HG03457 (cell line): ENCODE measurements around the gene SLC22A23.

Source experiments
- ATAC-seq: cut with Tn5 transposase; IDR thresholded peaks from one replicate; pipeline ENCODE4 v1.9.1; 2021; ENCODE audit warnings: moderate number of reproducible peaks; ENCODE audit not compliant: unreplicated experiment

Gene SLC22A23

GRCh38 chr6:3355358-3356055 lies 101.3 kb downstream of the SLC22A23 start:
- ATAC-seq, result no peak

DNA sequence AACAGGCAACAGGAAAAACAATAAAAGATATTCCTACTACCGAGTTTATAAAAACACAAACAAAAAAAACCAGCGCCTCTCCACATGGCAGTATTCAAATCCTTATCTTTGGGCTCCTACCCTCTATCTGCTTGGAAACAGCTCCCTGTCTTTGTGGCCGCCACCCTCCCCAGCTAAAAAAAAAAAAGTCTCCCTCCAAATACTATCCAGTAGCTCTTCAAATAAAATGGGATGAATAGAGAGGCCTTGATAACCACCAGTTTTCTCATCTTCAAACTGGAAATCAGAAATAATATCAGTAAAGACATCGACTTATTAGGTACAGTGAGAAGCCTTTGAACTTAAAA lies 101.9 kb downstream of the SLC22A23 start:
- no peak for ATAC-seq

DNA sequence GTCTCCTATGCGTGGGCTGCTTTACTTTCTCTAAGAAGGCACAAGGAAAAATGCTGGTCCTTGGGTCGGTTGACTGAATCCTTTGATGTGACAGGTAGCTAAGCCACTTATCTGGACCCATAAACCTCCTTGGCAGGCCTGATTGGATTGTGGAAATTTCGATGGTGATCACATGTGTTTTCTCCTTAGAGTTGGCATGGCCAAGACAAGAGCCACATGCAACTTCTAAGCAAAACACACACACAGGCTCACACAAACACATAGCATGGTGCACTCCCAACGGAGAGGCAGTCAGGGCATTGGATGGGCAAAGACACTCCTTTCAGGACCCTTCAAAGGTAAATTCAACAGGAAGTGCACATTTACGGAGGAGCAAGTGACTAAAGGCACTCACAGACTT lies 102.9 kb downstream of the SLC22A23 start:
- ATAC-seq, result no peak

- no peak for ATAC-seq
These were observed 103.5 kb downstream of the SLC22A23 start for GRCh38 chr6:3353213-3353903.

- ATAC-seq, result no peak
These were observed 104.2 kb downstream of the SLC22A23 start for GRCh38 chr6:3352678-3353077.

- no peak for ATAC-seq
These were observed 104.9 kb downstream of the SLC22A23 start for GRCh38 chr6:3351829-3352524.

- ATAC-seq, result no peak
These were observed 105.7 kb downstream of the SLC22A23 start for GRCh38 chr6:3351105-3351676.

GRCh38 chr6:3350252-3350796 lies 106.5 kb downstream of the SLC22A23 start:
- no peak for ATAC-seq

GRCh38 chr6:3349388-3350251 lies 107.2 kb downstream of the SLC22A23 start:
- no peak for ATAC-seq

GRCh38 chr6:3348821-3349220 lies 108.0 kb downstream of the SLC22A23 start:
- ATAC-seq, result no peak

- ATAC-seq, result no peak
These were observed 109.0 kb downstream of the SLC22A23 start for GRCh38 chr6:3347826-3348225.

DNA sequence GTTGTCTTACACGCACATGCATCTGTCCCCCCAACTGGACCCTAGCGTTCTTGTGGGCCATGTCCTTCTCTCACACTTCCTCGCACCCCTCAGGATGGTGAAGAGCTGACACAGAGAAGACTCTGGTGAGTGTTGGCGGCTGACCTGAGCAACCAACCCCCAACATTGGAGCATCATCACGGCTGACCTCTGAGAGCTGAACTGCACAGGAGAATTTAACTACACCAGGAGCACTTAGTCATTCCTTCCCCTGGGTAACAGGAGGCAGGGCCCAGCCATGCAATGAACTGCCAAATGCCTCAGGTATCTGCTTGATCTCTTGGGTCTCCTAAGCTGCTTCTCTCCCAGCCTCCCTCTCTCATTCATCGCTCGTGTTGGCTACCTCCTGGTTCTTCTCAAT lies 109.6 kb downstream of the SLC22A23 start:
- ATAC-seq, result no peak

GRCh38 chr6:3346476-3346875 lies 110.4 kb downstream of the SLC22A23 start:
- no peak for ATAC-seq

DNA sequence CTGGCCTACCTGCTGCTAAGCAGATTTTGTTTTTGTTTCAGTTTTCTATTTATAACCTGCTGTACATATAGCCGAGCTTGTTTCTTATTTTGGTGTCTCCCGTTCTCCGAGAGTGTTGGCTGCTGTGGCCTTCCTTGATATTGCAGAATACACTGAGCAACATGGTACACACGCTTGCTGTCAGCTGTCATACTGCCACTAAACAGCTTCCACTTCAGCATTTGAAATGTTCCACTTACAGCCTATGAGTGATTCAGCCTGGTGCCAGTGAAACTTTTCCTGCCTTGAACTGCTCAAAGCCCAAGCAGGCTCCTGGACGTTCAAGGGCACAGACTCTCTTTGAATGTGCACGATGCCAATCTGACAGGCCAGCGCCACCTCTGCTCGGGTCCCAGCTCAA lies 111.0 kb downstream of the SLC22A23 start:
- no peak for ATAC-seq

DNA sequence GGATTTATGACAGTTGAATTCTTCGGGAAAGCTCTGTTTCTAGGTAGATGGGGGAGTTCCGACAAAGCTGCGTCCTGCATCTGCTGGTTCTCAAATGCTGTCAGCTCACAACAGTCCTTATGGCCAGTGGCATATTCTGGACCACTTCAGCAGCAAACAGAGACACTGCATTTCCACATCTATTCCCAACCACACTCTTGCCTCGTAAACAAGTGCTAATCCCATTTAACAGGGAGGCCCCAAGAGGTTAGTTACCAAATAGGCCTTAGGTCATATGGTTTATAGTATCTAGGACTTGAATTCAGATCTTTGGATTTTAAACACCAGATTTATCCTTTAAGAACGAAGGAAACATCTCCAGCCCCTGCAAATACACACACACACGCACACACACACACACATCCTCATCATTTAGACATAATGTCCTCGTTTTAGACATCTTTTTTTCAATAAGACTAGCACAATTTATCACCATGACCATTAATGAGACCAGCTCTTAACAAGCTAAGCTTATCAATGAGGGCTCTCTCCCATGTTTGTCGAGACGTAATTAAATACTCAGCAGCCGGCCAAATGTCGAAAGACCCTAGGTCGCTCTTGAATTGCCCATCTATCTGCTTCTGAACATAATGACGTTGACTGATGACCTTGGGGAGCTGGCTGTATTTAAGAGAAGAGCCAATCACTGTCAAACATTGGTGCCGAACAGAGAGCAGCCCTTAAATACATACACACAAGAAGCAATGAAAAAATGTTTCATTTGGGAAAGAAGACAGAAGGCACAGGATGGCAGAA lies 113.6 kb downstream of the SLC22A23 start:
- ATAC-seq, result no peak

- ATAC-seq, result no peak
These were observed 115.4 kb downstream of the SLC22A23 start for GRCh38 chr6:3341467-3341866.

DNA sequence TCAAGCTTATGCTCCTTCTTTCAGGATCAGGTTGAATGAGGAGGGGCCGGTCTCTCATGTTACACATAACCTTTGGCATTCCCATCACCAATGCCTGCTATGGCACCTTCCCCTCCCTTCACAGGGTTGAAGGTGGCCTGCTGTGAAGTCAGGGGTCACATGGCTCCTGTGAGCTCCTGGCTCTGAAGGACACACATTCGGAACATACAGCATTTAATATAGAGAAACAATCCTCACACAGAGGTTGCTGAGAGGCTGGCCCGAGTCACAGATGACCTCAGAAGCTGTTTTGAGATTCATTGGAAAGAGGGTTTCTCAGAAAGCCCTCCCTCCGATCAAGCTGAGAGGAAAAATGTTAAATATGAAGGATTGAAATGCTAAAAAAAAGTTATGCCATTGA lies 116.0 kb downstream of the SLC22A23 start:
- ATAC-seq, result no peak

DNA sequence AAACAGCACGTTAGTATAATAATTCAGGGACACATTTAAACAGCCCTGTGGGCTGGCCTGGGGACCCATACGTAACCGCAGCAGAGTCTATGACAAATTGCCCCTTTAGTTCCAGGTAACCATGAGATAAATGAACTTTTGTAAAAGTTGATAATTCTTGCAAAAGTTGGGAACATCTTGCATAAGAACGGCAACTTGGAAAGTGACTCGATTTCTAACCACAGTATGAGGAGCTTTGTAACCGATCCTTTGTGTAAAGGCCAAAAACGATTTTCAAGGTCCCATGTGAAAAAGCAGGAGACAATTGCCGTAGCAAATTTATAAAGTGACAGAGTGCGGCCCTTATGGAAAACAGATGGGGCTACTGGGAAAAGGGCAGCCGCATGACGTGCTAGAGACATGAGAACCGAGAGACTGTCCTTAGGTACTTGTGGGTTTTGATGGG lies 116.5 kb downstream of the SLC22A23 start:
- ATAC-seq, result no peak

- ATAC-seq, result no peak
These were observed 117.0 kb downstream of the SLC22A23 start for GRCh38 chr6:3339811-3340210.
